Cardiac muscle cell (in vitro differentiated cells and primary cell): Measurements from ENCODE around the gene TTC22. TPM values are rescaled to one million over a fixed set of nuclear protein-coding genes. Genes with fewer than 3 reads are reported as not detected.

ENCODE experiments used
- DNase-seq, 2 donors: peaks; one replicate each; pipeline versions ENCODE4 v3.0.0 to v3.0.0-alpha.2; 2010 to 2017; ENCODE audit warnings: low read depth in 1 of 2, low spot score in 1 of 2
- H3K27ac ChIP-seq: fragments of 200-600 bp; sonication (generic); 2 replicates; pipeline ENCODE4 v1.5.1; 2016
- H3K27me3 ChIP-seq: fragments of 200-600 bp; sonication (generic); 2 replicates; pipeline ENCODE4 v1.6.0; 2016; ENCODE audit warnings: control low read depth
- H3K36me3 ChIP-seq: fragments of 200-600 bp; sonication (generic); 2 replicates; pipeline ENCODE4 v1.5.1; 2016; ENCODE audit warnings: control low read depth
- H3K4me1 ChIP-seq: fragments of 200-600 bp; sonication (generic); 2 replicates; pipeline ENCODE4 v1.8.1; 2017; ENCODE audit warnings: low read depth, mild to moderate bottlenecking, mixed run types
- H3K4me3 ChIP-seq: fragments of 200-600 bp; sonication (generic); 2 replicates; pipeline ENCODE4 v1.5.1; 2016; ENCODE audit warnings: mild to moderate bottlenecking
- H3K9me3 ChIP-seq: fragments of 200-600 bp; sonication (generic); 2 replicates; pipeline ENCODE4 v1.5.1; 2017; ENCODE audit warnings: low read depth, mild to moderate bottlenecking, control low read depth
- CTCF ChIP-seq: IDR thresholded peaks from 2 replicates; pipeline ENCODE4 v1.5.1; 2012; ENCODE audit warnings: low read depth, mild to moderate bottlenecking, low read length
- polyA plus RNA-seq: library from polyadenylated mRNA; unstranded; fragments of >200 nt; fragmentation: Nextera tagmentation; extraction: Ambion mirVana; gene quantifications from 2 replicates; pipeline ENCODE4 v1.2.1, GENCODE V29; 2016
- total RNA-seq: library from RNA; depleted of rRNA; stranded (reverse); fragments of >200 nt; gene quantifications from 2 replicates; pipeline ENCODE4 v1.2.3, GENCODE V29; 2016

Gene TTC22
- total and polyA plus RNA-seq, 2 experiments from 2014 or later = not detected

- Histone ChIP-seq H3K9me3 (no peaks in the 10 kb centered on the region), H3K27me3 (peaks cover 8% of the 10 kb centered on the region), H3K4me3 (no peak overlapping the region), H3K27ac (no peak overlapping the region), H3K36me3 (no peaks in the 10 kb centered on the region), H3K4me1 (peaks cover 10% of the 10 kb centered on the region)
- no peak for TF ChIP-seq CTCF
- DNase-seq = no peak
Measured at GRCh38 chr1:54750596-54750995, 50.5 kb downstream of the TTC22 start.

GRCh38 chr1:54748094-54748835, 52.9 kb downstream of the TTC22 start:
- H3K4me1 ChIP-seq = peaks cover 10% of the 10 kb centered on the region
- H3K27ac ChIP-seq = no peak overlapping the region
- H3K27me3 ChIP-seq = peaks cover 8% of the 10 kb centered on the region
- no peak for TF ChIP-seq CTCF
- H3K9me3 ChIP-seq = no peaks in the 10 kb centered on the region
- no peak overlapping the region for H3K4me3 ChIP-seq
- no peak for DNase-seq
- H3K36me3 ChIP-seq = no peaks in the 10 kb centered on the region

- H3K4me3 ChIP-seq = no peak overlapping the region
- DNase-seq = no peak
- H3K27ac ChIP-seq = no peak overlapping the region
- peaks cover 16% of the 10 kb centered on the region for H3K36me3 ChIP-seq
- H3K27me3 ChIP-seq = peaks cover 8% of the 10 kb centered on the region
- H3K9me3 ChIP-seq = no peaks in the 10 kb centered on the region
- no peaks in the 10 kb centered on the region for H3K4me1 ChIP-seq
- no peak for TF ChIP-seq CTCF
Measured at GRCh38 chr1:54745864-54746263, 55.3 kb downstream of the TTC22 start.

- peaks cover 8% of the 10 kb centered on the region for H3K27me3 ChIP-seq
- no peak overlapping the region for H3K4me3 ChIP-seq
- H3K27ac ChIP-seq = no peak overlapping the region
- no peaks in the 10 kb centered on the region for H3K9me3 ChIP-seq
- no peaks in the 10 kb centered on the region for H3K4me1 ChIP-seq
- DNase-seq = no peak
- TF ChIP-seq CTCF = no peak
- peaks cover 16% of the 10 kb centered on the region for H3K36me3 ChIP-seq
Measured at GRCh38 chr1:54745274-54745673, 55.8 kb downstream of the TTC22 start.

- Histone ChIP-seq H3K4me3 (no peak overlapping the region), H3K27me3 (peaks cover 8% of the 10 kb centered on the region), H3K4me1 (no peaks in the 10 kb centered on the region), H3K9me3 (no peaks in the 10 kb centered on the region), H3K27ac (no peak overlapping the region), H3K36me3 (peaks cover 22% of the 10 kb centered on the region)
- TF ChIP-seq CTCF = no peak
- DNase-seq = no peak
Measured at GRCh38 chr1:54744696-54745095, 56.4 kb downstream of the TTC22 start.
